RWPE2 (cell line): ENCODE data around the gene RNF4.

Experiments
- ATAC-seq: fragments of 200-7000 bp; cut with Tn5 transposase; 3 replicates; pipeline ENCODE4 v1.9.1; 2021; ENCODE audit warnings: low read depth
- DNase-seq: peaks from one replicate; pipeline ENCODE4 v3.0.0-alpha.2; 2020; ENCODE audit warnings: low spot score
- H3K27ac ChIP-seq: fragments of 450-650 bp; 2 replicates; pipeline ENCODE4 v1.5.1; 2017; ENCODE audit warnings: mild to moderate bottlenecking; ENCODE audit not compliant: poor library complexity, severe bottlenecking
- H3K27me3 ChIP-seq: fragments of 250-450 bp; sonication (Bioruptor Pico); 2 replicates; pipeline ENCODE4 v1.5.1; 2021; ENCODE audit warnings: mild to moderate bottlenecking, moderate library complexity; ENCODE audit not compliant: insufficient read depth, poor library complexity, severe bottlenecking
- H3K36me3 ChIP-seq: fragments of 250-450 bp; sonication (Bioruptor Pico); 2 replicates; pipeline ENCODE4 v1.5.1; 2020; ENCODE audit warnings: low read depth, mild to moderate bottlenecking, moderate library complexity
- H3K4me1 ChIP-seq: fragments of 250-450 bp; sonication (Bioruptor Pico); 2 replicates; pipeline ENCODE4 v1.5.1; 2021; ENCODE audit warnings: mild to moderate bottlenecking, moderate library complexity; ENCODE audit not compliant: insufficient read depth, poor library complexity, severe bottlenecking
- H3K4me3 ChIP-seq: fragments of 250-450 bp; sonication (Bioruptor Pico); 2 replicates; pipeline ENCODE4 v1.5.1; 2021; ENCODE audit warnings: mild to moderate bottlenecking, moderate library complexity; ENCODE audit not compliant: severe bottlenecking
- H3K9me3 ChIP-seq: fragments of 250-450 bp; sonication (Bioruptor Pico); 2 replicates; pipeline ENCODE4 v1.5.1; 2021; ENCODE audit warnings: mild to moderate bottlenecking, moderate library complexity; ENCODE audit not compliant: severe bottlenecking
- TF ChIP-seq, protein P1 (sequence below): fragments of 450-650 bp; IDR thresholded peaks from one replicate; pipeline ENCODE4 v1.5.1; 2017; ENCODE audit warnings: mild to moderate bottlenecking, moderate library complexity; ENCODE audit not compliant: poor library complexity, severe bottlenecking

RNF4 gene

DNA sequence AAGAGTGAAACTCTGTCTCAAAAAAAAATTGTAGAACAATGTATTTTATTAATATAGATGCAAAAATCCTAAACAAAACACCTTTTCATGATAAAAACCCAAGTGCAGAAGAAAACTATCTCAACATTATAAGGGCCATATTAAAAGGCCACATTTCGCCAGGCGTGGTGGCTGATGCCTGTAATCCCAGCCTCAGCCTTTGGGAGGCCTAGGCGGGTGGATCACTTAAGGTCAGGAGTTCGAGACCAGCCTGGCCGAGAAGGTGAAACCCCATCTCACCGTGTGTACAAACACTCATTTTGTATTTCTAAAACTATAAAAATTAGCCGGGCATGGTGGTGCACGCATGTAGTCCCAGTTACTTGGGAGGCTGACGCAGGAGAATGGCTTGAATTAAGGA lies 57.7 kb downstream of the RNF4 start:
- Histone ChIP-seq H3K9me3 (no peaks in the 10 kb centered on the region), H3K36me3 (no peaks in the 10 kb centered on the region), H3K4me1 (no peaks in the 10 kb centered on the region), H3K27me3 (no peaks in the 10 kb centered on the region), H3K4me3 (no peak overlapping the region), H3K27ac (no peak overlapping the region)
- ATAC-seq (no peak), DNase-seq (no peak)
- TF ChIP-seq, protein P1, sequence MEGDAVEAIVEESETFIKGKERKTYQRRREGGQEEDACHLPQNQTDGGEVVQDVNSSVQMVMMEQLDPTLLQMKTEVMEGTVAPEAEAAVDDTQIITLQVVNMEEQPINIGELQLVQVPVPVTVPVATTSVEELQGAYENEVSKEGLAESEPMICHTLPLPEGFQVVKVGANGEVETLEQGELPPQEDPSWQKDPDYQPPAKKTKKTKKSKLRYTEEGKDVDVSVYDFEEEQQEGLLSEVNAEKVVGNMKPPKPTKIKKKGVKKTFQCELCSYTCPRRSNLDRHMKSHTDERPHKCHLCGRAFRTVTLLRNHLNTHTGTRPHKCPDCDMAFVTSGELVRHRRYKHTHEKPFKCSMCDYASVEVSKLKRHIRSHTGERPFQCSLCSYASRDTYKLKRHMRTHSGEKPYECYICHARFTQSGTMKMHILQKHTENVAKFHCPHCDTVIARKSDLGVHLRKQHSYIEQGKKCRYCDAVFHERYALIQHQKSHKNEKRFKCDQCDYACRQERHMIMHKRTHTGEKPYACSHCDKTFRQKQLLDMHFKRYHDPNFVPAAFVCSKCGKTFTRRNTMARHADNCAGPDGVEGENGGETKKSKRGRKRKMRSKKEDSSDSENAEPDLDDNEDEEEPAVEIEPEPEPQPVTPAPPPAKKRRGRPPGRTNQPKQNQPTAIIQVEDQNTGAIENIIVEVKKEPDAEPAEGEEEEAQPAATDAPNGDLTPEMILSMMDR, result no peak

DNA sequence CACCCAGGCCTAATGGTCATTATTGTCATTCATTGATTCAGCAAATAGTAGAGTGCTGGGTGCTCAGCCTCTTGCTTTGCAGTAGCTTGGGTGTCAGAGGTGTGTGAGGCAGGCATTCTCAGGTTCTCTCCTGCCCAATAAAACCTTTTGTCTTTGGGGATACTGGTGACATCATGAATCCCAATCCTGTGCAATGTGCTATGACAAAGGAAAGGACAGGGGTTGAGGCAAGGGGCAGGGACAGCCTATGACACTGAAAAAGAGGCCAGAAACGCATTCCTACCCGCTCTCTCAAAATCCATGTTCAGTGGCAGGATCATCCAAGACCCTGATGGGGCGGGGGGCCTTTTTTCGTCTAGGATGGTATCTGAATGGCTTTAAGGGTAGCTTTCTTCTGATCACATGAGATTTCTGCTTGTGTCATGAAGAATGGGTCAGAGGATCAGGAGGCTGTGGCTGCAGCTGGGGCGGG lies 66.0 kb downstream of the RNF4 start:
- no peaks in the 10 kb centered on the region for H3K9me3 ChIP-seq
- no peak for ATAC-seq
- TF ChIP-seq, protein P1, result no peak
- DNase-seq, result no peak
- peaks cover 12% of the 10 kb centered on the region; the same call in 1 of the 2 replicates for H3K36me3 ChIP-seq
- H3K27ac ChIP-seq, result peak overlapping the region; percentile 68
- peaks cover 3% of the 10 kb centered on the region for H3K4me1 ChIP-seq
- peak overlapping the region; percentile 74 for H3K4me3 ChIP-seq
- no peaks in the 10 kb centered on the region for H3K27me3 ChIP-seq

DNA sequence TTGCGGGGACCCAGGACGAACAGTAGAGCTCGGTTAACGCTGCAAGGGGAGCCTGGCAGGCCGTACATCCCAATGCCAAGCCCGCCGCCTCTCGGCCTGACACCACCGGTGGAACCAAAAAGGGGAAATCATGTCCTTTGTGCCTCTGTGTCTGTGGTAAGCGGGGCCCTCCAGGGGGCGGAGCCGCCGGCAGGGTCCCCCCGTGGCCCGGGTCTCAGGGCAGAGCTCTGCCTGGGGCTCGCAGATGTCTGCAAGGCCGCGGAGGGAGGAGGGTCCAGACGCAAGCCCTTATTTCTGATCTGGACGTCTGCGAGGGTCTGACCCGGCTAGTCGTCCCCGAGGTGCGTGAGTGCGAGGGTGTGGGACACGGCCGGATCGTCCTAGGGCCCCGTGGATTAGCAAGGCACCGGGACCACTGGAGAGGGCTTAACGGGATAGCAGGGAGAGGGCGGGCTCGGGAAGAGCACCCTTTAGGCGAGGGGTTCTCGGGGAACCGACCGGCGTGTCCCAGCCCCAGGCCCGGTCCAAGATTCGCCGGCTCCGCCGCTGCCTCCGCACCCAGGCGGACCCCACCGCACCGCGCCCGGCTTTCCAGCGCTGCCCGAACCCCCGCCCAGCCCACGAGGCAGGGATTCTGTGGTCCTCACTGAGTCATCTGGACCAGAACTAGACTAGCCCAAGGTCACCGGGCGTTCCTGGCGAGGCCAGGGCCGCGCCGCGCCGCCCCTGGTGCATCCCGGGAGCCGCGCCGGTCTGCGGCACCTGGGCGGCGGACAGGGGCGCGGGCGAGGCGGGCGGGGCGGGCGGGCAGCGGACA lies 66.7 kb downstream of the RNF4 start:
- ATAC-seq (peak; percentile 3; the same call in 2 of the 3 replicates), DNase-seq (no peak)
- Histone ChIP-seq H3K27me3 (no peaks in the 10 kb centered on the region), H3K27ac (peak overlapping the region; percentile 68), H3K36me3 (peaks cover 12% of the 10 kb centered on the region; the same call in 1 of the 2 replicates), H3K4me3 (peak overlapping the region; percentile 74), H3K9me3 (no peaks in the 10 kb centered on the region), H3K4me1 (peaks cover 3% of the 10 kb centered on the region)
- TF ChIP-seq, protein P1, result no peak

DNA sequence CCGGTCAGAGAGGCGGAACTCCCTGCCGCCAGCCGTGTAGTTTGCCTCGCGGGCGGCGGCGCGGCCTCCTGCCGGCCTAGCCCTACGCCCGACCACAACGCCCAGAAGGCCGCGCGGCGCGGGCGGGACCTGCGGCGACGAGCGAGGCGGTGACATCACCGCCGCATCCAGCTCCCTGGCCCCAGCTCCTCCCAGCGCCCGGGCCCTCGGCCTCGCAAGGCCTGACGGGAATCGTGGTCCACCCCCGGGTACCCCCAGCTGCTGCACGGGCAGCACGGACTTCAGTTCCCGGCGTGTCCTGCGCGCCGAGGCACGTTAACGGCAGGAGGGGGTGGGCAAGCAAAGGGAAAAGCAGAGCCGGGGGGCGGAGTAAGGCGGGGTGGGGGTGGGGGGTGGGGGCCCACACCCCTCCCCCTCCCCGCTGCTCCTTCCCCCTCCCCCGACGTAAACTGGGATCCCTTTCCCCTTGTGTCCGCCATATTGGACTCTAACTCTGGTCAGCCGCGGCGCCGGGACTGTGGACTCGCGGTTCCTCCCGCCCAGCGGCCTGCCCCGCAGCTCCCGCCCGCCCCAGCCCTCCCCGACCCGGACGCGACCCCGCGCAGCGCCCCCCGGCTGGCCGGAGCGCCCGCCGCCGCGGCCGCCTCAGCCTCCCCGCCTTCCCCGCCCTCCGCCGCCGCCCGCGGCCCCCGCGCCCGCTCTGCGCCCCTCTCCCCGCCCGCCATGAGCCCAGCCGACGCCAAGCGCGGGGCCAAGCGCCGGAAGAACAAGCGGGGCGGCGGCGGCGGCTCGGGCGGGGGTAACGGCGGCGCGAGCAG lies 67.5 kb downstream of the RNF4 start, which contains the start of gene FAM193A:
Gene FAM193A (plus strand): TSS at position 455 of the 818 bp plus-strand sequence. CDS start 269 bp downstream, at position 724.
- peak within 1 kb of the TSS; percentile 68 for H3K27ac ChIP-seq
- ATAC-seq (peak; percentile 89), DNase-seq (peak; percentile 99)
- peaks cover 3% of the 10 kb centered on the region for H3K4me1 ChIP-seq
- H3K9me3 ChIP-seq, result no peaks in the 10 kb centered on the region
- H3K4me3 ChIP-seq, result peak within 1 kb of the TSS; percentile 74
- no peaks in the 10 kb centered on the region for H3K27me3 ChIP-seq
- peaks cover 12% of the 10 kb centered on the region; the same call in 1 of the 2 replicates for H3K36me3 ChIP-seq
- TF ChIP-seq, protein P1, result no peak
